HG03159 (cell line): ENCODE results near the gene ABCB1.
"Not testable (repeated sequence)": the region's sequence is repeated elsewhere in the genome, so short reads cannot be mapped to it uniquely, and the experiment has no call there.

Experiments
- ATAC-seq: cut with Tn5 transposase; IDR thresholded peaks from one replicate; pipeline ENCODE4 v1.9.1; 2021; ENCODE audit warnings: mild to moderate bottlenecking, moderate library complexity; ENCODE audit not compliant: unreplicated experiment

ABCB1 gene

DNA sequence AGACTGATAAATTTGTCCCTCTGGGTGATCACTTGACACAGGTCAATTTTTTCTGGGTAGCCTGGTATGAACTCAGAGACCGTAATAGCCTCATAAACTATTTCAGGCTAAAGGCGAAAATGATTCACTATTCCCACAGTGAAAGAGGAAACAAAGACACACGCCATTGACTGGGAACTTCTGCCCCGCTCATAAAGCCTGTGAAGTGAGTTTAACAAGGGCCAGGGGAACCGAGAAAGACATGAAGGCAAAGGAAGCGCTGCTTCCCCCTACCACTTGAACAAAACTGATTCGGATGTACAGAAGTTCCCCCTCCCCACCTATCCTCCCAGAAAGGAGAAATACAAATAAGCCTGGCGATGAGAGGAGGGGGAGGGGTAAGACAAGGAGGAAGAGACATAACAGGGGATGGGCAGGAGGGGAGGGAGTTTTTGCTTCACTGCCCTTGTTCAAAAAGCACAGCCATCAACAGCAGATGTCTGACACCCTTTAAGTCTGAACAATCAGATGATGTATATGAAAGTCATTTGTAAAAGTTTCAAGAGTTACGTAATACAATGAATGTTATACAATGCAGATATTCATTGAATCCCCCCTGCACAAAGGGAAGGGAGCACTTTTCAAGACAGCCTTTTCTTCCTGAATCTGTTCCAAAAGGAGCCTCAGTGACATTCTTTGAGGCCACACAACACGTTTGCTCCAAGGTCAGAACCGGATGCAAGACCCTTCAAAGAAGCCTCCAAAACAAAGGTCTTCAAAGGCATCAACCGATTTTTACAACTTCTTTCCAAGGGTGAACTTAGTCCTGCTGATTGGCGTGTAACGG lies 125.9 kb downstream of the ABCB1 start:
- ATAC-seq, result peak; percentile 75

DNA sequence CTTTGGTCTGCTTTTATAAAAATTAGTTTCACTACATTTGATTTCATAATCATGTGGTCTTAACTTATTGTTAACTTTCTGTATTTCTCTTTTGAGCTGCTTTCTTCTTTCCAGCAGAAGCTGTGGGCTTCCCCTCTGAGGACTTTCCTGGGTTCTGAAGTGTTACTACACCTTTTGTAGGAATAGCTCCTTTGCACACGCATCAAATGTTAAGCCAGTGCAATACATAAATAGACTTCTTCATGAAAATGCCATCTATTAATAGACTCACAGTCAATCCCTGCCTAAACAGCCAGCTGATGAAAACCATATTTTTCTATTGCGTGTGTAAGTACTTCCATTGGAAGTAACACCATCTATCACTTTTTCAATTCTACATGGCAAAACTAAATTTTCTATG lies 126.7 kb downstream of the ABCB1 start:
- peak; percentile 8 for ATAC-seq

DNA sequence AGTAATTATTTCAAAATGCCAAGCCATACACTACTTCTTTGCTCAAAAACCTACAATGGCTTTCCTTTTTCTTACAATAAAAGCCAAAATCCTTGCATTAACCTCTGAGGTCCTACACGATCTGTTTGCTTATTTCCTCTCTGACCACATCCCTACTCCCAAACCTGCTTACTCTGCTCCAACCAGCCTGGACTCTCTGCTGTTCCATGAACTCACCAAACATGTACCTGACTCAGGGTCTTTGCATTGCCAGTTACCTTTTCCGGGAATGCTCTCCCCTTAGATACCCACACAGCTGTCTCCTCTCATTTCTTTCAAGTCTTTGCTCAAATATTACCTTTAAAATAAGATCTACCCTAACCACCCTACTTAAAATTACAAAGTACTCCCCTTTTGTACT lies 127.5 kb downstream of the ABCB1 start:
- no peak for ATAC-seq

DNA sequence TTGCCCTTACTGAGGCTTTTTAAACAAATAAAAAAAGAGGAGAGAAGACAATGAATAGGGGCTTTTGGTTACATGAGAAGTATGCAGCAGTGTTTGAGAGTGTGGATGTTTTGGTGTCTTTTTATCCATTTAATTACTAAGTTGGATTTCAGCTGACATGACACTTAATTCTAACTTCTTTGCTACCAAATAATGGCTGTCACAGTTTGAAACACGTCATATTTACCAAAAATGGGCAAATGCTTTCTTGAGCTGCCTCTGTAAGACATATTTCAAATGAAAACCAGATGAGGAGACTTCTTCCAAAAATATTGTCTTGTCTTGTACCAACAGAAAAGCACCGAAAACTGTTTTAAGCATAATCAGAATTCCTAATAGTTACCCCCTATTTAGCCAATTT lies 129.2 kb downstream of the ABCB1 start:
- ATAC-seq, result no peak

DNA sequence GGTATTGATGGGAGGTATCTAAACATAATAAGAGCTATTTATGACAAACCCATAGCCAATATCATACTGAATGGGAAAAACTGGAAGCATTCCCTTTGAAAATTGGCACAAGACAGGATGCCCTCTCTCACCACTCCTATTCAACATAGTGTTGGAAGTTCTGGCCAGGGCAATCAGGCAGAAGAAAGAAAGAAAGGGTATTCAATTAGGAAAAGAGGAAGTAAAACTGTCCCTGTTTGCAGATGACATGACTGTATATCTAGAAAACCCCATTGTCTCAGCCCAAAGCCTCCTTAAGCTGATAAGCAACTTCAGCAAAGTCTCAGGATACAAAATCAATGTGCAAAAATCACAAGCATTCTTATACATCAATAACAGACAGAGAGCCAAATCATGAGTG lies 131.5 kb downstream of the ABCB1 start:
- not testable (repeated sequence) for ATAC-seq

DNA sequence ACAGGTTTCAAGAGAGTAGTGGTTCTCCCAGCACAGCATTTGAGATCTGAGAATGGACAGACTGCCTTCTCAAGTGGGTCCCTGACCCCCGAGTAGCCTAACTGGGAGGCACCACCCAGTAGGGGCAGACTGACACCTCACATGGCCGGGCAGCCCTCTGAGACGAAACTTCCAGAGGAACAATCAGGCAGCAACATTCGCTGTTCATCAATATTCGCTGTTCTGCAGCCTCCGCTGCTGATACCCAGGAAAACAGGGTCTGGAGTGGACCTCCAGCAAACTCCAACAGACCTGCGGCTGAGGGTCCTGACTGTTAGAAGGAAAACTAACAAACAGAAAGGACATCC lies 135.2 kb downstream of the ABCB1 start:
- not testable (repeated sequence) for ATAC-seq

DNA sequence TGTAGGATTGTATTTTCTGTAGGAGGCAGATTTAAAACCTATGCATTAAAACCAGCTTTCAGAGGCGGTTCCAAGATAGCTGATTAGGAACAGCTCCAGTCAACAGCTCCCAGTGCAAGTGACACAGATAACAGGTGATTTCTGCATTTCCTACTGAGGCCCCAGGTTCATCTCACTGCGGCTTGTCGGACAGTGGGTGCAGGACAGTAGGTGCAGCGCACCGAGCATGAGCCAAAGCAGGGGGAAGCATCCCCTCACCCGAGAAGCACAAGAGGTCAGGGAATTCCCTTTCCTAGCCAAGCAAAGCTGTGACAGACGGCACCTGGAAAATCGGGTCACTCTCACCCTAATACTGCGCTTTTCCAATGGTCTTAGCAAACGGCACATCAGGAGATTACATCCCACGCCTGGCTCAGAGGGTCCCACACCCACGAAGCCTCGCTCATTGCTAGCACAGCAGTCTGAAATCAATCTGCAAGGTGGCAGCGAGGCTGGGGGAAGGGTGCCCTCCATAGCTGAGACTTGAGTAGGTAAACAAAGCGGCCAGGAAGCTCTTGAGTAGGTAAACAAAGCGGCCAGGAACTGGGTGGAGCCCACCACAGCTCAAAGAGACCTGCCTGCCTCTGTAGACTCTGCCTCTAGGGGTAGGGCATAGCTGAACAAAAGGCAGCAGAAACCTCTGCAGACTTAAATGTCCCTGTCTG lies 135.7 kb downstream of the ABCB1 start:
- not testable (repeated sequence) for ATAC-seq

DNA sequence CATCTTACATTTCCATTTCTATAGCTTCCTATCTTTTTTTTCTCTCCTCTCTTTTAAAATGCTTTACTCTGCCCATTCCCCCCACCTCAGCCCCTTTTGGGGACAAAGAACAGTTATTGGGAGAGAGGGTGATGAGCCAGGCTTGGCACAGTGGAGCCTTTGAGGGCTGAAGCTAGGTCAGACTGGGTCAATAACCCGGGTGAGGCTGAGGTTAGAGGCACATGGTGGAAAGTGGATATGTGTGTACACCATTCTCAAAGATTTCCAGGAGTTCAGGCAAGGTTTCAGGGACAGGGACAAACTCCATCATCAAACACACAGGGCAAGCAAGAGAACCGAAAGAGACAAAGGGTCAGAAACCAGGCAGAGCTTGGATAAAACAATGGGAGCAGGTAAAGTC lies 136.7 kb downstream of the ABCB1 start:
- no peak for ATAC-seq

DNA sequence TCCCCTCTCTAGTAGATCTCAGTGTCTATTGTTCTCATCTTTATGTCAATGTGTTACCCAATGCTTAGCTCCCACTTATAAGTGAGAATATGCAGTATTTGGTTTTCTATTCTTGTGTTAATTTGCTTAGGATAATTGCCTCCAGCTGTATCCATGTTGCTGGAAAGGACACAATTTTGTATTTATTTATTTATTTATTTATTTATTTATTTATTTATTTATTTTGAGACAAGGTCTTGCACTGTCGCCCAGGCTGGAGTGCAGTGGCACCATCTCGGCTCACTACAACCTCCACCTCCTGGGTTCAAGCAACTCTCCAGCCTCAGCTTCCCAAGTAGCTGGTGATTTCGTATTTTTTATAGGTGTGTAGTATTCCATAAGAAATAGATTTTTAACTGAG lies 140.2 kb downstream of the ABCB1 start:
- ATAC-seq, result not testable (repeated sequence)

DNA sequence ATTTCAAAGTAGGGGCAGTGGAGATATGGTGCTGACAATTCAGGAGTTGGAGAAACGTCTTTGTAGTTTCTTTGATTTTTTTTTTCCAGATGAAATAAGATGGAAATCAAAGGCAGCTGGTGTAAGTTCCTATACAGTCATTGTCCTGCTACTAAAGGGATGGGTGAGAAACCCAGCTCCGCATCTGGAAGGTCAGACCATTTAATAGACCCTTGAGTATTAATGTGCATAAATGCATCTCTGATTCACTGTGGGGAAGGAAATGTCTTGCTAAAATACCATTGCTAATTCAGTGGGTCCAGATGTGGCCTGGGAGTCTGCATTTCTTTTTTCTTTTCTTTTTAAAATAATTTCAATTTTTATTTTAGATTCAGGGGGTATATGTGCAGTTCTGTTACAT lies 140.7 kb downstream of the ABCB1 start:
- ATAC-seq, result no peak

DNA sequence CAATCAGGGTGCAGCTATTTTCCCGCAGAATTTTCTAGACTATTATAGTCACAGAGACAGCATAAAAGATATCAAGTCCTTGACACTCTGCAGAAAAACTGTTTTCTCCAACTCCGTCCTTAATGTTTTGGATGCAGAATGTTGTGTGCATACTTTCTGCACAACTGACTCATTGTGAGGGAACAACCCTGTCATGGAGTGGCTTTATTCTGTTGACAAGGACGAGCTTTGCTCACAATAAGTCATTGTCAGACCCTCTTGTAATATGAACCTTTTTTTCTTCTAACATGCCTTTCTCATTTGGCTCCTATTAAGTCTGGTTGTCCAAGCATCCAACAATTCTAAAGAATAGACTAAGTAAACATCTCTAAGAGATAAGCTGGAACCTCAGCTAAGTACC lies 142.5 kb downstream of the ABCB1 start:
- ATAC-seq, result no peak

DNA sequence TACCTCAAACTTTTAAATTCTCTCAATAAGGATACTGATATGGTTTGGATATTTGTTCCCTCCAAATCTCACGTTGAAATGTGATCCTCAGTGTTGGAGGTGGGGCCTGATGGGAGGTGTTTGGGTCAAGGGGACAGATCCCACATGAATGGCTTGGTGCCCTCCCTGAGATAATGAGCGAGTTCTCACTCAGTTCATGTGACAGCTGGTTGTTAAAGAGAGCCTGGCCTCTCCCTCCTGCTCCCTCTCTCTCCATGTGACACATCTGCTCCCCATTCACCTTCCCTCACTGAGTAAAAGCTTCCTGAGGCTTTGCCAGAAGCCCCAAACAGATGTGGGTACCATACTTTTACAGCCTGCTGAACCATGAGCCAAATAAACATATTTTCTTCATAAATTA lies 144.4 kb downstream of the ABCB1 start:
- ATAC-seq, result no peak
